HG03095 (cell line): Measurements from ENCODE around the gene MKS1.

Source experiments
- ATAC-seq: cut with Tn5 transposase; IDR thresholded peaks from one replicate; pipeline ENCODE4 v1.9.1; 2021; ENCODE audit warnings: moderate library complexity; ENCODE audit not compliant: unreplicated experiment

MKS1 gene

GRCh38 chr17:58166682-58167081 is 52.4 kb downstream of the MKS1 start, which contains the start of gene OR4D2:
Gene OR4D2, plus strand, starts transcription at chr17:58166982. Its CDS starts 2,674 bp downstream, at chr17:58169656.
- ATAC-seq, result no peak

- ATAC-seq, result no peak
Observed at GRCh38 chr17:58165981-58166380, 53.1 kb downstream of the MKS1 start.

GRCh38 chr17:58161566-58161965 is 57.5 kb downstream of the MKS1 start:
- no peak for ATAC-seq

- no peak for ATAC-seq
Observed at GRCh38 chr17:58158181-58158580, 60.9 kb downstream of the MKS1 start.

- no peak for ATAC-seq
Observed at GRCh38 chr17:58156839-58157803, 61.9 kb downstream of the MKS1 start.
